Upper lobe of left lung (tissue), 4 donors: Measurements from ENCODE around the gene SCPEP1.

Experiments
- POLR2A ChIP-seq, 4 donors: fragments of 450-650 bp; IDR thresholded peaks; one replicate each; pipeline ENCODE4 v1.5.1; 2016 to 2017; ENCODE audit warnings: antibody characterized with exemption in 4 of 4, mild to moderate bottlenecking in 2 of 4
- TF ChIP-seq, protein P1 (sequence below), 6 experiments: fragments of 450-650 bp in 4 of 6; fragments of 200-600 bp in 2 of 6; sonication (generic) in 2 of 6; IDR thresholded peaks; one replicate each; pipeline ENCODE4 v1.5.1; 2016 to 2019; ENCODE audit warnings: antibody characterized with exemption in 6 of 6

DNA sequence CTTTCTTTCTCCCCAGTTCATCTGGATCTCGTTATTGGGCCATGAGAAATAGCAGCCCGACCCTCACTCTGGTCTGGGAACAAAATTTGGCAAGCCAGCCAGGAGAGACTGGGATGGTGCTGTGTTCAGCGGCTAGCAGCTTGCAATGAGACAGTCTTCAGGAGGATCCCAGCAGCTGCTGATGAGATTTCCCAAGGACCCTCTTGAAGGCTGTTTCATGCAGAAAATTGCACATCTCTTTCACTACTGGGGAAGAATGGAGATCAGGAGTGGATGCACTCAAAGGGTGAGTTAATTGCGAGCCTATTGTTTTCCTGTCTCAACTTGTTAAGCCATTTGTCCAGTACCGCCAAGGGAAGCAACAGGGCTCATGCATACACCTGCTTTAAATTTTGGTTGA, 11.6 kb upstream of the SCPEP1 start:
- no peak for TF ChIP-seq POLR2A (IDR thresholded peaks at IDR 0.05)
- TF ChIP-seq, protein P1, sequence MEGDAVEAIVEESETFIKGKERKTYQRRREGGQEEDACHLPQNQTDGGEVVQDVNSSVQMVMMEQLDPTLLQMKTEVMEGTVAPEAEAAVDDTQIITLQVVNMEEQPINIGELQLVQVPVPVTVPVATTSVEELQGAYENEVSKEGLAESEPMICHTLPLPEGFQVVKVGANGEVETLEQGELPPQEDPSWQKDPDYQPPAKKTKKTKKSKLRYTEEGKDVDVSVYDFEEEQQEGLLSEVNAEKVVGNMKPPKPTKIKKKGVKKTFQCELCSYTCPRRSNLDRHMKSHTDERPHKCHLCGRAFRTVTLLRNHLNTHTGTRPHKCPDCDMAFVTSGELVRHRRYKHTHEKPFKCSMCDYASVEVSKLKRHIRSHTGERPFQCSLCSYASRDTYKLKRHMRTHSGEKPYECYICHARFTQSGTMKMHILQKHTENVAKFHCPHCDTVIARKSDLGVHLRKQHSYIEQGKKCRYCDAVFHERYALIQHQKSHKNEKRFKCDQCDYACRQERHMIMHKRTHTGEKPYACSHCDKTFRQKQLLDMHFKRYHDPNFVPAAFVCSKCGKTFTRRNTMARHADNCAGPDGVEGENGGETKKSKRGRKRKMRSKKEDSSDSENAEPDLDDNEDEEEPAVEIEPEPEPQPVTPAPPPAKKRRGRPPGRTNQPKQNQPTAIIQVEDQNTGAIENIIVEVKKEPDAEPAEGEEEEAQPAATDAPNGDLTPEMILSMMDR (IDR thresholded peaks at IDR 0.05) = no peak
